ENCODE data around the gene EPB41L2.

EPB41L2 gene

DNA sequence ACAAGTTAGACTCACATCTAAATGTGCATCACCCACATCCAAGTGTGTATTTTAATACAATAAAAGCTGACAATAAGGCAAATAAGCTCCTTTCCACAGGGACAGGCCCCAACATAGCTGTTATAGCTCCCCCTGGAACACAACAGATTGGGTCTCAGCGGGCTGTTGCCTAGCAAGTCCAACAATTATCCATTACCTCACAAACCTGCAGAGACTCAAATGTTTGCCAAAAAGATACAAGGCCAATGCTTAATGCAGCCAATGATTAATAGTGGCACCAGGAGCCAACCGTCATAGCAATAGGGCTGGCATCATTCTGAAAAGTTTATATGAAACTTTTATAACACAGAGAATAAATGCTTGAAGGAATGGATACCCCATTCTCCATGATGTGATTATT is 35.7 kb downstream of the EPB41L2 start:
- Histone ChIP-seq H3K4me3 (ENCODE audit: low read depth in 1 of 2, low read length in 1 of 2) (no peak overlapping the region), H3K27me3 (no peaks in the 10 kb centered on the region), H3K9me3 (no peaks in the 10 kb centered on the region), H3K27ac (no peak overlapping the region), H3K36me3 (no peaks in the 10 kb centered on the region), H3K4me1 (ENCODE audit: control insufficient read depth in 1 of 2, insufficient read depth in 1 of 2, low read depth in 1 of 2, low read length in 1 of 2) (no peaks in the 10 kb centered on the region)
- TF ChIP-seq, protein P1, sequence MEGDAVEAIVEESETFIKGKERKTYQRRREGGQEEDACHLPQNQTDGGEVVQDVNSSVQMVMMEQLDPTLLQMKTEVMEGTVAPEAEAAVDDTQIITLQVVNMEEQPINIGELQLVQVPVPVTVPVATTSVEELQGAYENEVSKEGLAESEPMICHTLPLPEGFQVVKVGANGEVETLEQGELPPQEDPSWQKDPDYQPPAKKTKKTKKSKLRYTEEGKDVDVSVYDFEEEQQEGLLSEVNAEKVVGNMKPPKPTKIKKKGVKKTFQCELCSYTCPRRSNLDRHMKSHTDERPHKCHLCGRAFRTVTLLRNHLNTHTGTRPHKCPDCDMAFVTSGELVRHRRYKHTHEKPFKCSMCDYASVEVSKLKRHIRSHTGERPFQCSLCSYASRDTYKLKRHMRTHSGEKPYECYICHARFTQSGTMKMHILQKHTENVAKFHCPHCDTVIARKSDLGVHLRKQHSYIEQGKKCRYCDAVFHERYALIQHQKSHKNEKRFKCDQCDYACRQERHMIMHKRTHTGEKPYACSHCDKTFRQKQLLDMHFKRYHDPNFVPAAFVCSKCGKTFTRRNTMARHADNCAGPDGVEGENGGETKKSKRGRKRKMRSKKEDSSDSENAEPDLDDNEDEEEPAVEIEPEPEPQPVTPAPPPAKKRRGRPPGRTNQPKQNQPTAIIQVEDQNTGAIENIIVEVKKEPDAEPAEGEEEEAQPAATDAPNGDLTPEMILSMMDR (IDR thresholded peaks at IDR 0.05) = no peak

DNA sequence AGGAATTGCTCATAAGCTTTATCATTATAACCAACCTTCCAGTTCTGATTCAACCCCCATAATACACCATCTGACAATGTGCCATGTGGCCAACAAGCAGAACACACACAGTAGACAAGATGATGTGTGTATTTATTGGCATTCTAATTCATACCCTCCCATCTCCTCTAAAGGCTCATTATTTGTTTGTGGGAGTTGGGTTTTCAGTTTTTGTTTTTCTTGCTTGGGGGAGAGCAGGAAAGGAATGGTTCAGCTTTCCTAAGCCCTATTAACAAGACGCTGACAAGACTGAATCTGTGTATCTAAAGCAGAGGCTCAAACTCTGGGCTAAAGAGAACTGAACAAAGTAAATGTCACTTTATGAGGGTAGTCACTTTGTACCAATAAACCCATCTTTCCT is 36.8 kb downstream of the EPB41L2 start:
- TF ChIP-seq, protein P1 (IDR thresholded peaks at IDR 0.05) = no peak
- H3K27ac ChIP-seq = no peak overlapping the region
- H3K9me3 ChIP-seq = no peaks in the 10 kb centered on the region
- H3K27me3 ChIP-seq = no peaks in the 10 kb centered on the region
- no peaks in the 10 kb centered on the region for H3K4me1 ChIP-seq (ENCODE audit: control insufficient read depth in 1 of 2, insufficient read depth in 1 of 2, low read depth in 1 of 2, low read length in 1 of 2)
- no peaks in the 10 kb centered on the region for H3K36me3 ChIP-seq
- H3K4me3 ChIP-seq (ENCODE audit: low read depth in 1 of 2, low read length in 1 of 2) = no peak overlapping the region

DNA sequence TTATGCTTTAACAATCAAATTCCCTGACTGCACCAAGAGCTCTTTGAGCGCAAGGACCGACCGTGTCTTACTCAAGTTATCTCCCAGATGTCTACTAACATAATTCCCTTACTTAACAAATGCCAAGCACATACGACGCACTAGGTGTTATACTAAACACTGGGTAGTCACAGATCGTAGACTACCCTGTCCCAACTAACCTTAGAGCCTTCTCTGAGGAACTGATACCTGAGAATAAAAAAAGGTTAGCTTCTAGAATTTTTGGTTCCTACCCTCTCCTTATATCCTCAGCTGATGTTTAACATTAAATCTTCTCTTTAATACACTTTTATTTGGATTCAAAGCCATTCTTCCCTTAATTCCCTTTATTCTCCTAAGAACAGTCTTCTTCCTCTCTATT is 38.5 kb downstream of the EPB41L2 start:
- Histone ChIP-seq H3K27ac (no peak overlapping the region), H3K9me3 (no peaks in the 10 kb centered on the region), H3K27me3 (no peaks in the 10 kb centered on the region), H3K4me1 (ENCODE audit: control insufficient read depth in 1 of 2, insufficient read depth in 1 of 2, low read depth in 1 of 2, low read length in 1 of 2) (no peaks in the 10 kb centered on the region), H3K36me3 (no peaks in the 10 kb centered on the region), H3K4me3 (ENCODE audit: low read depth in 1 of 2, low read length in 1 of 2) (no peak overlapping the region)
- TF ChIP-seq, protein P1 (IDR thresholded peaks at IDR 0.05) = no peak

DNA sequence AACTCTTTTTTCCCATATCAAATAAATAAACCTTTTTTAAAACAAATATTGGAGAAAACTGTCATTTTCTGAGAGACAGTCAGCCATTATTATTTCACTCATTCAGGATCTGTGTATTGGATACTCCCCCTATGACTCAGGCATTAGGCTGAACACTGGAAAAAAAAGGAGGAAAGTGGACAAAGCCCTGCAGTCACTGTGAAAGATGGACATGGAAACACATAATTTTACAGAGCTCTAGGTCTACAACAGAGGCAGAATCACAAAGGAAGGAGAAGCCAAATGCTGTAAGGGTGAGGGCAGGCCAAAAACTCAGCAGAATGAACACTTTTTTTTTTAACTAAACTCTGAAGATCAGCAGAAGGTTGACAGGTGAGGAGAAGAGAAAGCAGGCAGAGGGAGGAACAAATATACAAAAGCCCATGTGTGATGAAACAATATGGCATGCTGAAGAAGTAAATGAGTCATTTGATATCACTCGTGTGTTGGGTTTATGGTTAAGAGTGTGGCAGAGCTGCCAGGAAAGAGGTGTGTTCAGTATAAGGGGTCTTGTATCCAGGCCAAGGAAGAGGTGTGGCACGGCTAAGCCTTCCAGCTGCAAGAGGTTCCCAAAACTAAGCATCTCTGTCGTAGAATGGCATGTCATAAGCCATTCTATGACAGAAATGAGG is 39.1 kb downstream of the EPB41L2 start:
- no peak overlapping the region for H3K4me3 ChIP-seq (ENCODE audit: low read depth in 1 of 2, low read length in 1 of 2)

DNA sequence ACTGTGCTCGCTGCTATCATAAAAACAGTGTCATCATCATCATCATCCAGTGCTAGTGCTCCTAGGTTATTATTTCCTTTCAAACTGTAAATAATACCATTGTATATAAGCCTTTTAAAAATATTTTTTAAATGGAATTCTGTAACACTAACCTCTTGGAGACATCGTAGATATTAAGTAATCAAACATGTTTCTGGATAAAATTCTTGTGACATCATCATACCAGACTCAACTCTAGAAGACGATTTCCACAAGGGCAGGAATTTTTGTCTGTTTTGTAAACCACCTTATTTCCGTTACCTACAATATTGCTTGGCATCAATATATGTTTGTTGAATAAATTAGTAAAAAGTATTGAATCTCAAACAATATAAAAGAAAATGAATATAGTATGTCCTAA is 40.4 kb downstream of the EPB41L2 start:
- TF ChIP-seq, protein P1 (IDR thresholded peaks at IDR 0.05) = no peak
- Histone ChIP-seq H3K4me1 (ENCODE audit: control insufficient read depth in 1 of 2, insufficient read depth in 1 of 2, low read depth in 1 of 2, low read length in 1 of 2) (no peaks in the 10 kb centered on the region), H3K4me3 (ENCODE audit: low read depth in 1 of 2, low read length in 1 of 2) (no peak overlapping the region), H3K27me3 (no peaks in the 10 kb centered on the region), H3K36me3 (no peaks in the 10 kb centered on the region), H3K27ac (no peak overlapping the region), H3K9me3 (no peaks in the 10 kb centered on the region)

More for the DNA sequence above, 39.1 kb downstream of the EPB41L2 start:
- no peaks in the 10 kb centered on the region for H3K27me3 ChIP-seq
- TF ChIP-seq, protein P1 (IDR thresholded peaks at IDR 0.05) = no peak
- no peaks in the 10 kb centered on the region for H3K9me3 ChIP-seq
- H3K36me3 ChIP-seq = no peaks in the 10 kb centered on the region
- H3K4me1 ChIP-seq (ENCODE audit: control insufficient read depth in 1 of 2, insufficient read depth in 1 of 2, low read depth in 1 of 2, low read length in 1 of 2) = no peaks in the 10 kb centered on the region
- H3K27ac ChIP-seq = no peak overlapping the region
